Natural killer cell (primary cell): ENCODE results near the gene COMMD4. TPM values are rescaled to one million over a fixed set of nuclear protein-coding genes. Genes with fewer than 3 reads are reported as not detected.

Experiments
- ATAC-seq, 3 donors: fragments of 150-1000 bp in 2 of 3; fragments of 200-7000 bp in 1 of 3; cut with Tn5 transposase; 1 replicate in 1 of 3; 2 replicates in 2 of 3; pipeline ENCODE4 v1.10.0; 2021; ENCODE audit warnings: mild to moderate bottlenecking in 2 of 3, moderate library complexity in 2 of 3
- DNase-seq, 2 donors: peaks; one replicate each; pipeline versions ENCODE4 v3.0.0 to v3.0.0-alpha.2; 2013 to 2021; ENCODE audit warnings: mixed read lengths in 1 of 2
- H3K27ac ChIP-seq: one replicate; pipeline ENCODE4 v1.5.1; 2013; ENCODE audit warnings: mild to moderate bottlenecking, low read length
- H3K27me3 ChIP-seq: one replicate; pipeline ENCODE4 v1.6.1; 2013; ENCODE audit warnings: low read length; ENCODE audit not compliant: control insufficient read depth, insufficient read depth
- H3K36me3 ChIP-seq: one replicate; pipeline ENCODE4 v1.6.1; 2013; ENCODE audit warnings: low read length; ENCODE audit not compliant: control insufficient read depth, insufficient read depth
- H3K4me1 ChIP-seq: one replicate; pipeline ENCODE4 v1.6.1; 2013; ENCODE audit warnings: low read length; ENCODE audit not compliant: control insufficient read depth, insufficient read depth
- H3K4me3 ChIP-seq: one replicate; pipeline ENCODE4 v1.5.1; 2013; ENCODE audit warnings: low read length
- H3K9me3 ChIP-seq: one replicate; pipeline ENCODE4 v1.6.1; 2013; ENCODE audit warnings: low read length; ENCODE audit not compliant: control insufficient read depth, insufficient read depth
- H3K27ac Mint-ChIP-seq, 2 donors: one replicate each; pipeline ENCODE4 v1.8.0; 2022; ENCODE audit warnings: mild to moderate bottlenecking in 2 of 2, mixed read lengths in 2 of 2, moderate library complexity in 1 of 2
- H3K27me3 Mint-ChIP-seq, 2 donors: one replicate each; pipeline ENCODE4 v1.8.0; 2022; ENCODE audit warnings: low read depth in 2 of 2, mixed read lengths in 2 of 2
- H3K36me3 Mint-ChIP-seq: one replicate; pipeline ENCODE4 v1.8.0; 2022; ENCODE audit warnings: mixed read lengths
- H3K4me1 Mint-ChIP-seq, 2 donors: one replicate each; pipeline ENCODE4 v1.8.0; 2022; ENCODE audit warnings: mixed read lengths in 2 of 2
- H3K4me3 Mint-ChIP-seq: one replicate; pipeline ENCODE4 v1.8.0; 2022; ENCODE audit warnings: mild to moderate bottlenecking, moderate library complexity, mixed read lengths
- H3K9me3 Mint-ChIP-seq, 2 donors: one replicate each; pipeline ENCODE4 v1.8.0; 2022; ENCODE audit warnings: mixed read lengths in 2 of 2
- CTCF ChIP-seq: fragments of 200-600 bp; IDR thresholded peaks from one replicate; pipeline ENCODE4 v1.8.0; 2022; ENCODE audit warnings: antibody characterized with exemption
- WGBS: methylation state at CpG from one replicate; pipeline ENCODE4 v1.1.7; 2013; ENCODE audit warnings: missing lambda C conversion rate; ENCODE audit not compliant: insufficient coverage; 5-methylcytosine and 5-hydroxymethylcytosine counted together
- intact Hi-C: fragments of 100-400 bp; cut with micrococcal nuclease; formaldehyde crosslinking; loops from one replicate; pipeline ENCODE4 v1.14.2; 2022
- total RNA-seq, 4 donors: library from RNA; stranded (reverse); fragments of 120-200 nt in 1 of 4; gene quantifications; one replicate each; pipeline versions ENCODE4 v1.2.3 to v1.2.4, GENCODE V29; 2013 to 2022

Gene COMMD4
- total RNA-seq, 3 donors from 2014 or later (not counting 1 experiment from before 2014, with no cell fraction given), result 38.8 to 56.3 (median 46.8) TPM

GRCh38 chr15:75350601-75351361 is 14.9 kb downstream of the COMMD4 start:
- 72% methylated on average over 7 of the region's 7 CpGs for WGBS
- Histone ChIP-seq H3K4me3 (no peak overlapping the region), H3K27me3 (no peaks in the 10 kb centered on the region), H3K4me1 (peaks cover 53% of the 10 kb centered on the region), H3K27ac (peak overlapping the region; percentile 98), H3K36me3 (peaks cover 6% of the 10 kb centered on the region), H3K9me3 (peaks cover 29% of the 10 kb centered on the region)
- DNase-seq (peak in 1 of 2 donors; percentile 28), ATAC-seq (peak in 1 of 3 donors; percentile 5)
- Mint-ChIP-seq H3K36me3 (peaks cover 7% of the 10 kb centered on the region), H3K27me3 (no peaks in the 10 kb centered on the region), H3K4me3 (peak overlapping the region; percentile 86), H3K27ac (peak overlapping the region; percentile 95 to 97), H3K9me3 (peaks cover 2 to 8% of the 10 kb centered on the region in 2 donors), H3K4me1 (peaks cover 34 to 47% of the 10 kb centered on the region in 2 donors)
- TF ChIP-seq CTCF, result no peak
- intact Hi-C loops, result loop anchor here (1.0 to 2.0 kb wide), 3 partner anchors 14 to 103 kb away; partner anchors contain the start of genes COMMD4 and MAN2C1

- peaks cover 2 to 8% of the 10 kb centered on the region in 2 donors for H3K9me3 Mint-ChIP-seq
- intact Hi-C loops, result no loop called here
Observed at GRCh38 chr15:75352186-75353080, 16.6 kb downstream of the COMMD4 start.

GRCh38 chr15:75353604-75354003 is 17.7 kb downstream of the COMMD4 start:
- intact Hi-C loops, result no loop called here
- no peak for TF ChIP-seq CTCF
- Histone ChIP-seq H3K4me1 (peaks cover 30% of the 10 kb centered on the region), H3K4me3 (no peak overlapping the region), H3K27me3 (no peaks in the 10 kb centered on the region), H3K27ac (no peak overlapping the region), H3K36me3 (peaks cover 21% of the 10 kb centered on the region), H3K9me3 (peaks cover 25% of the 10 kb centered on the region)
- Mint-ChIP-seq H3K9me3 (peaks cover 2 to 8% of the 10 kb centered on the region in 2 donors), H3K4me1 (peaks cover 25 to 30% of the 10 kb centered on the region in 2 donors), H3K27me3 (no peaks in the 10 kb centered on the region), H3K4me3 (no peak overlapping the region), H3K36me3 (peaks cover 7% of the 10 kb centered on the region), H3K27ac (peak overlapping the region; percentile 69 to 95)
- ATAC-seq, result no peak
- WGBS, result 95% methylated on average over 7 of the region's 7 CpGs
- peak in 1 of 2 donors; percentile 10 for DNase-seq

More at GRCh38 chr15:75352186-75353080, 16.6 kb downstream of the COMMD4 start:
- ATAC-seq, result no peak
- peaks cover 7% of the 10 kb centered on the region for H3K36me3 Mint-ChIP-seq
- Histone ChIP-seq H3K27ac (no peak overlapping the region), H3K9me3 (peaks cover 29% of the 10 kb centered on the region), H3K4me1 (peaks cover 40% of the 10 kb centered on the region), H3K4me3 (no peak overlapping the region), H3K27me3 (no peaks in the 10 kb centered on the region), H3K36me3 (peaks cover 15% of the 10 kb centered on the region)
- H3K4me1 Mint-ChIP-seq, result peaks cover 26 to 39% of the 10 kb centered on the region in 2 donors
- no peak for TF ChIP-seq CTCF
- peak overlapping the region; percentile 69 to 95 for H3K27ac Mint-ChIP-seq
- H3K4me3 Mint-ChIP-seq, result no peak overlapping the region
- no peaks in the 10 kb centered on the region for H3K27me3 Mint-ChIP-seq
- WGBS, result 96% methylated on average over 15 of the region's 16 CpGs
- peak in 1 of 2 donors; percentile 4 for DNase-seq
